LNCaP clone FGC (cell line): Measurements from ENCODE around the gene WDFY3.

ENCODE experiments used
- DNase-seq: peaks from one replicate; pipeline ENCODE4 v3.0.0-alpha.2; 2011; ENCODE audit warnings: low read depth
- H3K4me3 ChIP-seq: 2 replicates; pipeline ENCODE4 v1.5.1; 2011; ENCODE audit warnings: mild to moderate bottlenecking, low read depth, low read length, control low read depth
- CTCF ChIP-seq: IDR thresholded peaks from 2 replicates; pipeline ENCODE4 v1.5.1; 2012; ENCODE audit warnings: mild to moderate bottlenecking; ENCODE audit not compliant: control insufficient read depth, insufficient read depth; ENCODE audit errors: extremely low read depth

WDFY3 gene

GRCh38 chr4:84855774-84856173, 110.7 kb downstream of the WDFY3 start:
- DNase-seq = peak; percentile 26
- no peak for TF ChIP-seq CTCF
- no peak overlapping the region for H3K4me3 ChIP-seq

- TF ChIP-seq CTCF = no peak
- no peak overlapping the region for H3K4me3 ChIP-seq
- no peak for DNase-seq
Observed at GRCh38 chr4:84852081-84852480, 114.4 kb downstream of the WDFY3 start.

DNA sequence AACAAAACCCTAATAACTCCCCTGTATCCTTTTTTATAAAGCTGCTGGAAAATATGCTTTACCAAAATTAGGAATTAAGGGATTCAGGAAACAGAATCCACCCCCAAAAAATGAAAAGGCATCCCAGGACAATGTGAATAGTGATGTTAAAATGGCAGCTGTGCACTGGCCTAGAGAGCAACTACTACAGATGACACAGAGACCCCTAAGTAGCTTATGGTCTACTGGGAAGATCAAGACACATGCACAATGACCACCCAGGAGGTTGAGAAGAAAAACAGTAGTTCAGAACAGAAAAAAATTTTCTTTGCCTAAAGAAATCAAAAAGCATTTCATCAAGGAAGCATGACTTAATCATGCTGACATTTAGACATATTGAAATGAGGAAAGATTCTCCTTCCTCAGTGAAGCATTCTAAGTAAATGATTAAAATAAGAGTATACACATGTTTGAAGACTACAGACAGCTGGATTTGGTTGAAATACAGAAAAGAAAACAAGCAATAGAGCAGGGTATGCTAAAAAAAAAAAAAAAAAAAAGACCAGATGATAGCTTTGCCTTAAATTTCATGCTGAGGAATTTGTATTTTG, 117.3 kb downstream of the WDFY3 start:
- TF ChIP-seq CTCF = no peak

DNA sequence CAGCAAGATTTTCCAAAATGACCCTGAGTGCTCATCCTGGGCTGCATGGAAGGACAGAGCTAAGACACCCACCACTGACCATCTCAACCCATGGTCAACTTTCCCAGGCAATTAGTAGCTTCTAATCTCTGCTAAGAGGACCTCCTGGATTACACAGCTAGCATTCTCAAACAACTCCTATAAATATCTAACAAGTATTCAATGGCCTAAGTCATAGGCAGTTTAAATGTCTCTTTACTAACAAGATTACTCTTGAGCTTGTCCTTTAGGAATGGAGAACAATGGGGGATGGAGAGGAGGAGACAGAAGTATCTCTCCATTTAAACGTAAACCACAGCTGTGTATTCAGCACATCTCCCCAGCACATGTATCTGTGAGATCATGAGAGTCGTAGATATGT, 118.1 kb downstream of the WDFY3 start:
- no peak overlapping the region for H3K4me3 ChIP-seq
- no peak for TF ChIP-seq CTCF
- no peak for DNase-seq

More for the DNA sequence above, 117.3 kb downstream of the WDFY3 start:
- no peak for DNase-seq
- no peak overlapping the region for H3K4me3 ChIP-seq

- no peak for DNase-seq
- no peak overlapping the region for H3K4me3 ChIP-seq
- no peak for TF ChIP-seq CTCF
Observed at GRCh38 chr4:84847978-84848377, 118.5 kb downstream of the WDFY3 start.

GRCh38 chr4:84846985-84847384, 119.5 kb downstream of the WDFY3 start:
- no peak overlapping the region for H3K4me3 ChIP-seq
- DNase-seq = no peak
- TF ChIP-seq CTCF = no peak

GRCh38 chr4:84841435-84841834, 125.1 kb downstream of the WDFY3 start:
- no peak for DNase-seq
- no peak overlapping the region for H3K4me3 ChIP-seq
- TF ChIP-seq CTCF = no peak
